Kidney capillary endothelial cell (primary cell): ENCODE data around the gene HOXA6.

ENCODE experiments used
- DNase-seq: peaks from one replicate; pipeline ENCODE4 v3.0.0-alpha.2; 2018; ENCODE audit warnings: low spot score

Gene HOXA6

DNA sequence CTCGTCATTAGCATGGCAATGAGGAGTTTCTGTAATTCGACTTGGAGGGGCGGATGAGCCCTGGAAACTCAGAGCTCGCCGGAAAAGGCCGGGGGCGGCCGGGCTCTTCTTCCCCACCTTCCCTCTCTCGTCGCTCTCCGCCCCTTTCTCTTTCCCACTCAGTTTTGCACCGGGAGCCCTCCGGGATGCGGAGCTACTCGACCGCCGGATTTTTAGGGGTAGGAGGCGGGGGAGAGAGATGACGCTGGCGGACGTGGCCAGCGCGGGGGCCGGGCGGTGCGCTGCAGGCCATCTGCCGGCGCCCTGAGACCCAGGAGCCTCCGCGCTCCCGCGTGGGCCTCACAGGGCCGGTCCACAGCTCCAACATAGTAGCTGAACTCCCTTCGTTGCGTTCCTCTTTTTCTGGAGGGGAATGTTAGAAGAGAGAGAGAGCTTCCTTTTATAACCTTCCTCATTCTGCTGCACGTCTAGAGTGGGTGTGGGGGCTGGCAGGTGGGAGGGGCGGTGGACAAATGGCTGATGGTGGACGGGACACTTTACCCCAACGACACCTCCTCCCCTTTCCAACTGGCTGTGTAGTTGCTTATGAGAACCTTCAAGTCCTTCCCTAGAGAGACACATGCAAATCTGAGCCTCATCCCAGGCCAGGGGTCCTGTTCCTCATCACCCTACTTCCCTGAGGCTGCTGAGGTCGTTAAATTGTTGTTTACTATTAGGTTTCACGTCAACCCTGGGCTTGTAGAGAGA, 50.6 kb downstream of the HOXA6 start:
- no peak for DNase-seq

DNA sequence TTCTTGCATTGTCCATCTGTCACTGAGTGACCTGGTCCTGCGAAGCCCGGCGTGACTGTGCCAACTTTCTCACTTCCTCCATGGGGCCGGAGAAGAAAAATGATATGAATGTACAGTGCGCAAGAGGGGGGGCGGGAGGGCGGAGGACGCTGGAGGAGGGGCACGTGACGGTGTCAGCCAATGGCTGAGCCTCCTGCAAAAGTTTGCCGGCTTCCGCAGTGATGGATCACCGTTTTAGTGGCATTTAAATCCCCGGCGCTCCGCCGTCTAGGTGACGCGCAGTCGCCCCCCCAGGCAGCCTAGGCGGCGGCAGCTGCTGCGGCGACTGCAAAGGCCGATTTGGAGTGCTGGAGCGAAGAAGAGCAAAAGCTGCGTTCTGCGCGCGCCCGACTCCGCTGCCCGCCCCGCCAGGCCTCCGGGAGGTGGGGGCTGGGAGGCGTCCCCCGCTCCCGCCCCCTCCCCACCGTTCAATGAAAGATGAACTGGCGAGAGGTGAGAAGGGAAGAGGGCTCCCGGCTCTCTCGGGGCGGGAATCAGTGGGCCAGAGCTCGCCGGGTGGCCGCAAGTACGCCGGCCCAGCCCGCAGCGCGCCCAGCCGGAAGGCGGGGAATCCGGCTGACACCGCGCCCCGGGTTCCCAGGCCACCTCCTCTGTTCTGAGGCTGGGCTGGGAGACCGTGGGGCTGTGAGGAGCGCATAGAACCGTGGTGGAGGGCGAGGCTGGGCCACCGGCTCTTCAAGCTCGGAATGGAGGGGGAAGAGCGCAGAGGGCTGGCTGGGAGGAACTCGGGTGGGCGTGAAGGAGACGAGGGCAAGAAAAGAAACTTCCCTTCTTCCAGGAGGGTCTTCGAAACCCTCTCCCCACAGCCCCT, 51.4 kb downstream of the HOXA6 start, which contains the start of gene HOXA1:
Gene HOXA1, minus strand, starts transcription at position 104 of the 871 bp plus-strand sequence. Its CDS starts 88 bp downstream, at position 16.
- DNase-seq = peak; percentile 94
